Trophoblast cell (in vitro differentiated cells and primary cell): Measurements from ENCODE around the gene PFDN5. TPM values are rescaled to one million over a fixed set of nuclear protein-coding genes. Genes with fewer than 3 reads are reported as not detected.

ENCODE experiments used
- DNase-seq, 2 donors: peaks; one replicate each; pipeline ENCODE4 v3.0.0-alpha.2; 2016
- H2AFZ ChIP-seq: 2 replicates; pipeline ENCODE4 v1.6.1; 2013; ENCODE audit warnings: low read length, moderate library complexity, mild to moderate bottlenecking; ENCODE audit not compliant: insufficient read depth, poor library complexity
- H2AK5ac ChIP-seq: 2 replicates; pipeline ENCODE4 v1.6.1; 2013; ENCODE audit warnings: mild to moderate bottlenecking, low read length
- H2BK120ac ChIP-seq: 2 replicates; pipeline ENCODE4 v1.6.1; 2013; ENCODE audit warnings: low read length, mild to moderate bottlenecking, moderate library complexity; ENCODE audit not compliant: insufficient read depth, poor library complexity
- H2BK12ac ChIP-seq: 2 replicates; pipeline ENCODE4 v1.6.1; 2013; ENCODE audit warnings: mild to moderate bottlenecking, low read length, moderate library complexity
- H2BK5ac ChIP-seq: 2 replicates; pipeline ENCODE4 v1.6.1; 2013; ENCODE audit warnings: low read length, low read depth, moderate library complexity, mild to moderate bottlenecking; ENCODE audit not compliant: poor library complexity
- H3K14ac ChIP-seq: 2 replicates; pipeline ENCODE4 v1.6.1; 2013; ENCODE audit warnings: mild to moderate bottlenecking, low read length
- H3K18ac ChIP-seq: 2 replicates; pipeline ENCODE4 v1.6.1; 2013; ENCODE audit warnings: mild to moderate bottlenecking, low read length
- H3K23ac ChIP-seq: 2 replicates; pipeline ENCODE4 v1.6.1; 2013; ENCODE audit warnings: low read length
- H3K27ac ChIP-seq: 2 replicates; pipeline ENCODE4 v1.5.1; 2013; ENCODE audit warnings: low read depth, mild to moderate bottlenecking, inconsistent platforms, low read length, moderate library complexity
- H3K27me3 ChIP-seq: 2 replicates; pipeline ENCODE4 v1.6.1; 2013; ENCODE audit warnings: inconsistent platforms, mild to moderate bottlenecking, low read length, moderate library complexity; ENCODE audit not compliant: insufficient read depth
- H3K36me3 ChIP-seq, 2 experiments: 1 replicate in 1 of 2; 2 replicates in 1 of 2; pipeline ENCODE4 v1.6.1; 2013; ENCODE audit warnings: low read length in 2 of 2, mild to moderate bottlenecking in 2 of 2, moderate library complexity in 1 of 2; ENCODE audit not compliant: insufficient read depth in 2 of 2, control insufficient read depth in 1 of 2
- H3K4ac ChIP-seq: 2 replicates; pipeline ENCODE4 v1.6.1; 2013; ENCODE audit warnings: low read depth, mild to moderate bottlenecking, low read length, moderate library complexity
- H3K4me1 ChIP-seq, 2 experiments: 1 replicate in 1 of 2; 2 replicates in 1 of 2; pipeline ENCODE4 v1.6.1; 2013; ENCODE audit warnings: low read length in 2 of 2, mild to moderate bottlenecking in 2 of 2, moderate library complexity in 1 of 2; ENCODE audit not compliant: insufficient read depth in 2 of 2, control insufficient read depth in 1 of 2
- H3K4me2 ChIP-seq: 2 replicates; pipeline ENCODE4 v1.6.1; 2013; ENCODE audit warnings: inconsistent platforms, mild to moderate bottlenecking, low read length, moderate library complexity
- H3K4me3 ChIP-seq: 2 replicates; pipeline ENCODE4 v1.5.1; 2013; ENCODE audit warnings: mild to moderate bottlenecking, low read depth, low read length, inconsistent platforms
- H3K79me1 ChIP-seq: one replicate; pipeline ENCODE4 v1.6.1; 2013; ENCODE audit warnings: low read length
- H3K79me2 ChIP-seq: 2 replicates; pipeline ENCODE4 v1.6.1; 2013; ENCODE audit warnings: low read length, mild to moderate bottlenecking; ENCODE audit not compliant: control insufficient read depth, insufficient read depth, poor library complexity
- H3K9ac ChIP-seq: 2 replicates; pipeline ENCODE4 v1.6.1; 2013; ENCODE audit warnings: mild to moderate bottlenecking, low read length
- H3K9me3 ChIP-seq: 2 replicates; pipeline ENCODE4 v1.6.1; 2013; ENCODE audit warnings: low read depth, mild to moderate bottlenecking, control low read depth, inconsistent platforms, low read length; ENCODE audit not compliant: insufficient read depth
- H4K12ac ChIP-seq: 2 replicates; pipeline ENCODE4 v1.6.1; 2013; ENCODE audit warnings: low read depth, mild to moderate bottlenecking, low read length, moderate library complexity
- H4K8ac ChIP-seq: 2 replicates; pipeline ENCODE4 v1.6.1; 2013; ENCODE audit warnings: low read depth, mild to moderate bottlenecking, low read length, moderate library complexity
- H4K91ac ChIP-seq: one replicate; pipeline ENCODE4 v1.6.1; 2013; ENCODE audit warnings: low read depth, mild to moderate bottlenecking, low read length, moderate library complexity
- WGBS: extraction: QIAGEN DNeasy Blood & Tissue Kit; methylation state at CpG from one replicate; pipeline ENCODE4 v1.1.7; 2013; ENCODE audit warnings: missing lambda C conversion rate; ENCODE audit not compliant: insufficient read length, insufficient coverage; ENCODE audit errors: extremely low coverage; 5-methylcytosine and 5-hydroxymethylcytosine counted together
- polyA plus RNA-seq: library from polyadenylated mRNA; stranded (reverse); fragments of 200-250 nt; gene quantifications from 2 replicates; pipeline ENCODE4 v1.2.3, GENCODE V29; 2013

Gene PFDN5
- 302 and 315 TPM in 2 replicates for polyA plus RNA-seq

- Histone ChIP-seq H3K4me1 (peaks cover 6 to 10% of the 10 kb centered on the region in 2 experiments), H4K8ac (peak within 1 kb of the TSS; percentile 95), H3K27ac (peak within 1 kb of the TSS; percentile 30), H2BK120ac (peak within 1 kb of the TSS; percentile 36), H3K36me3 (peaks cover 28 to 32% of the 10 kb centered on the region in 2 experiments), H3K9ac (peak within 1 kb of the TSS; percentile 71), H3K4me2 (peak within 1 kb of the TSS; percentile 68), H3K79me1 (peaks cover 9% of the 10 kb centered on the region), H4K91ac (peak within 1 kb of the TSS; percentile 50), H3K4me3 (peak within 1 kb of the TSS; percentile 88), H4K12ac (peak within 1 kb of the TSS; percentile 86), H3K27me3 (no peaks in the 10 kb centered on the region), H3K4ac (peak within 1 kb of the TSS; percentile 72), H3K18ac (peak within 1 kb of the TSS; percentile 72), H3K9me3 (peaks cover 3% of the 10 kb centered on the region), H3K79me2 (peaks cover 9% of the 10 kb centered on the region), H2AK5ac (peak within 1 kb of the TSS; percentile 26), H3K23ac (no peak within 1 kb of the TSS), H3K14ac (peak within 1 kb of the TSS; percentile 63), H2BK12ac (no peak within 1 kb of the TSS), H2BK5ac (peak within 1 kb of the TSS; percentile 43), H2AFZ (peak within 1 kb of the TSS; percentile 78)
- DNase-seq, result peak; percentile 76 to 92
- no CpG with 5 or more reads among the region's 42 CpGs for WGBS
Observed at GRCh38 chr12:53295070-53295890, at the start of gene PFDN5. PFDN5 (plus strand) TSS chr12:53295542; CDS start chr12:53295568, 26 bp downstream.

DNA sequence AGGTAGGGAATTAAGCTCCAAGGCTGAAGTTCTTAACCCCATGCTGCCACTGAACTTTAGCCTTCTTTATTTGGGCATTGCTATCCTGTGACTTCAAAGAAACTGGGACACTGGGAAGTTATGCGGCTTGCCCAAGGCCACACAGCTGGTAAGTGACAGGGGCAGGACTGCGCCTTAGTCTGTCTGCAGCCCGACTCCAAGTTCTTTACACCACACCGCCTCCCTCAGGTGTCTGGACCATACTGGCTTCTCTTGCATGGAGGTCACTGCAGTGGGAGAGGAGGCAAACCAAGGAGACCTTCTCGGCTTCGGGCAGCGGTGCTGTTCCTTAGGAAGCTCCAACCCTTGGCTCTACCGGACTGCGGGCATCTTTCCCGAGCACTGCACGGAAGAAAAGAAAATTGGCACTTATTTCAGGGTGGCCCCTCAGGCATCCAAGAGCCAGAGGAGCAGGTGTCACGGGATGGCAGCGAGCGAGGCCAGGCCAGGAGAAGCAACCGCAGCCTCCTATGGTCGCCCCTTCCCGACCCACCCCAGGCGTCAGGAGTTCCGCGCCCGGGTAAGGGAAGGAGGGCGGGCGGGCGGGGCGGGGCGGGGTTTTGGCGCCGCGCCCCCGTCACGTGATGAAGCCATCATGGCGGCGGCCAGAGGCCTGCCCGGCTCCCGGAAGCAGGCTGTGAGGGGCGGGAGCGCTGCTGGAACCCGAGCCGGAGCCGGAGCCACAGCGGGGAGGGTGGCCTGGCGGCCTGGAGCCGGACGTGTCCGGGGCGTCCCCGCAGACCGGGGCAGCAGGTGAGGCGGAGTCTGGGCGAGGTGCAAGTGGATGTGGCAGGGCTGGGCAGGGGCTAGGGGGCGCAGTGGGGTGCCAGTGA is 43.6 kb upstream of the PFDN5 start:
- H3K4ac ChIP-seq, result peak overlapping the region; percentile 49
- peak overlapping the region; percentile 56 for H2BK120ac ChIP-seq
- H2BK5ac ChIP-seq, result peak overlapping the region; percentile 79
- peak overlapping the region; percentile 72 for H3K9ac ChIP-seq
- peaks cover 11 to 13% of the 10 kb centered on the region in 2 experiments for H3K36me3 ChIP-seq
- peaks cover 3% of the 10 kb centered on the region for H3K79me2 ChIP-seq
- H3K14ac ChIP-seq, result peak overlapping the region; percentile 94
- peak overlapping the region; percentile 93 for H3K4me2 ChIP-seq
- peak overlapping the region; percentile 76 for H2AFZ ChIP-seq
- H4K91ac ChIP-seq, result peak overlapping the region; percentile 90
- WGBS, result no CpG with 5 or more reads among the region's 51 CpGs
- H4K12ac ChIP-seq, result peak overlapping the region; percentile 96
- H2BK12ac ChIP-seq, result peak overlapping the region; percentile 52
- H3K79me1 ChIP-seq, result peaks cover 7% of the 10 kb centered on the region
- H3K4me1 ChIP-seq, result peaks cover 12 to 22% of the 10 kb centered on the region in 2 experiments
- peak; percentile 84 to 91 for DNase-seq
- H3K27me3 ChIP-seq, result no peaks in the 10 kb centered on the region
- H4K8ac ChIP-seq, result peak overlapping the region; percentile 96
- H3K4me3 ChIP-seq, result peak overlapping the region; percentile 88
- no peaks in the 10 kb centered on the region for H3K9me3 ChIP-seq
- no peak overlapping the region for H3K23ac ChIP-seq
- peak overlapping the region; percentile 78 for H3K27ac ChIP-seq
- H3K18ac ChIP-seq, result peak overlapping the region; percentile 83
- H2AK5ac ChIP-seq, result peak overlapping the region; percentile 62

- H3K4me3 ChIP-seq, result peak overlapping the region; percentile 88
- peaks cover 7% of the 10 kb centered on the region for H3K79me1 ChIP-seq
- H3K23ac ChIP-seq, result no peak overlapping the region
- peak overlapping the region; percentile 45 for H2BK120ac ChIP-seq
- H3K14ac ChIP-seq, result peak overlapping the region; percentile 94
- peaks cover 11 to 13% of the 10 kb centered on the region in 2 experiments for H3K36me3 ChIP-seq
- no peak overlapping the region for H2BK12ac ChIP-seq
- H3K27me3 ChIP-seq, result no peaks in the 10 kb centered on the region
- peak overlapping the region; percentile 49 for H3K4ac ChIP-seq
- H3K4me2 ChIP-seq, result peak overlapping the region; percentile 93
- peak in 1 of 2 donors; percentile 45 for DNase-seq
- peaks cover 12 to 22% of the 10 kb centered on the region in 2 experiments for H3K4me1 ChIP-seq
- H4K91ac ChIP-seq, result peak overlapping the region; percentile 90
- peak overlapping the region; percentile 79 for H3K18ac ChIP-seq
- peak overlapping the region; percentile 76 for H2AFZ ChIP-seq
- WGBS, result no CpG with 5 or more reads among the region's 19 CpGs
- H2AK5ac ChIP-seq, result peak overlapping the region; percentile 62
- peak overlapping the region; percentile 72 for H3K9ac ChIP-seq
- peak overlapping the region; percentile 96 for H4K12ac ChIP-seq
- H3K79me2 ChIP-seq, result peaks cover 3% of the 10 kb centered on the region
- peak overlapping the region; percentile 96 for H4K8ac ChIP-seq
- peak overlapping the region; percentile 59 for H2BK5ac ChIP-seq
- H3K9me3 ChIP-seq, result no peaks in the 10 kb centered on the region
- peak overlapping the region; percentile 78 for H3K27ac ChIP-seq
Observed at GRCh38 chr12:53252349-53252916, 42.9 kb upstream of the PFDN5 start.

- Histone ChIP-seq H3K4ac (no peak overlapping the region), H2BK5ac (no peak overlapping the region), H3K4me1 (peaks cover 12 to 22% of the 10 kb centered on the region in 2 experiments), H4K91ac (no peak overlapping the region), H3K18ac (no peak overlapping the region), H2BK12ac (no peak overlapping the region), H3K4me3 (no peak overlapping the region), H3K79me1 (peaks cover 7% of the 10 kb centered on the region), H4K12ac (no peak overlapping the region), H3K27me3 (no peaks in the 10 kb centered on the region), H3K27ac (no peak overlapping the region), H2AFZ (no peak overlapping the region), H3K4me2 (no peak overlapping the region), H3K23ac (no peak overlapping the region), H2AK5ac (no peak overlapping the region), H3K9ac (no peak overlapping the region), H3K36me3 (peaks cover 11 to 13% of the 10 kb centered on the region in 2 experiments), H3K9me3 (no peaks in the 10 kb centered on the region), H2BK120ac (no peak overlapping the region), H4K8ac (peak overlapping the region; percentile 96), H3K14ac (no peak overlapping the region), H3K79me2 (peaks cover 3% of the 10 kb centered on the region)
- DNase-seq, result no peak
- WGBS, result no CpG with 5 or more reads among the region's 13 CpGs
Observed at GRCh38 chr12:53253298-53253697, 42.0 kb upstream of the PFDN5 start.
